GM21619 (cell line): ENCODE data around the gene WDCP.

ENCODE experiments used
- ATAC-seq: cut with Tn5 transposase; IDR thresholded peaks from one replicate; pipeline ENCODE4 v1.9.1; 2021; ENCODE audit not compliant: unreplicated experiment

WDCP gene

GRCh38 chr2:24007693-24008092 lies 39.5 kb downstream of the WDCP start:
- no peak for ATAC-seq

GRCh38 chr2:23994567-23994966 lies 52.6 kb downstream of the WDCP start:
- no peak for ATAC-seq

- ATAC-seq: no peak
Measured at GRCh38 chr2:23993736-23994269, 53.4 kb downstream of the WDCP start.

DNA sequence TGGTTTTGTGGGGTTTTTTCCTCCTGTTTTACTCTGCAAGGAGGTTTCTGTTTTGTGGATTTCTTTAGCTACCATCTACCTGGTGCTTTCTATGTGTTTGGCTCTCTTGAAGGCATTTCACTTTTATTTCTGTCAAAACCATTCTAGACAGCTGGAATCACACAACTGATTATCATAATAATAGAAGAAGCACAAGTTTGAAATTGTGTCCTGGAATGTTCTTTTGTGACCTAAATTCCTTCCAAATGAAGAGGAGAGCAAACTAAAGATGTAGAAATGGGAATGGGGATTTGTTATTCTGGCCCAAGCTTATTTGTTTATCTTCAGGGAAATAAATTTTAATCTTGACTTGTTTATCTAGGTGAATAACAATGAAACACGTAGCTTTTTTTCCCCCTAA lies 54.3 kb downstream of the WDCP start:
- ATAC-seq: no peak

DNA sequence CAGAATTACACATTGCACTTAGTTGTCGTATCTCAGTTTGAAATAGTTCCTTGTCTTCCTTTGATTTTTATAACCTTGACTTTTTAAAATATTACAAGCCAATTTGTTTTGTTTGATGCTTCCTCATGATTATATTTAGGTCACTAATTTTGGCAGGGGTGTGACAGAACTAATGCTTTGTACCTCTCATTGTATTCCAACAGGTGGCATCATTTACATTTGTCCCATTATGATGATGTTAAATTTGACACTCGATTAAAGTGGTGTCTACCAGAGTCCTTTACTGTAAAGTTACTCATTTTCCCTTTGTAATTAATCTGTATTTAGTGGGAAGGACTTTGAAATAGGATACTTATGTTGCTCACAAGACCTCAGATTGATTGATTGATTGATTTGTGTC lies 58.8 kb downstream of the WDCP start:
- ATAC-seq: no peak
